RWPE1 (cell line): ENCODE results near the gene ICA1.

Source experiments
- CTCF ChIA-PET: fragments of 350-600 bp; sonication (Branson Sonifier 250); formaldehyde crosslinking; extraction: SDS; loops from one replicate; lab custom pipeline; 2021; lab: Yijun Ruan, JAX
- POLR2A ChIA-PET: fragments of 400-600 bp; formaldehyde crosslinking; extraction: SDS; loops from one replicate; lab custom pipeline; 2020; ENCODE audit warnings: antibody characterized with exemption; ENCODE audit not compliant: low non-redundant PET; lab: Yijun Ruan, JAX
- DNase-seq: peaks from one replicate; pipeline ENCODE4 v3.0.0; 2012; ENCODE audit warnings: low spot score
- H3K27ac ChIP-seq: fragments of 450-650 bp; 2 replicates; pipeline ENCODE4 v1.5.1; 2017
- TF ChIP-seq, protein P1 (sequence below): fragments of 450-650 bp; conservative IDR thresholded peaks from 2 replicates; pipeline ENCODE4 v1.5.1; 2017; ENCODE audit warnings: low read depth, mild to moderate bottlenecking

Gene ICA1

DNA sequence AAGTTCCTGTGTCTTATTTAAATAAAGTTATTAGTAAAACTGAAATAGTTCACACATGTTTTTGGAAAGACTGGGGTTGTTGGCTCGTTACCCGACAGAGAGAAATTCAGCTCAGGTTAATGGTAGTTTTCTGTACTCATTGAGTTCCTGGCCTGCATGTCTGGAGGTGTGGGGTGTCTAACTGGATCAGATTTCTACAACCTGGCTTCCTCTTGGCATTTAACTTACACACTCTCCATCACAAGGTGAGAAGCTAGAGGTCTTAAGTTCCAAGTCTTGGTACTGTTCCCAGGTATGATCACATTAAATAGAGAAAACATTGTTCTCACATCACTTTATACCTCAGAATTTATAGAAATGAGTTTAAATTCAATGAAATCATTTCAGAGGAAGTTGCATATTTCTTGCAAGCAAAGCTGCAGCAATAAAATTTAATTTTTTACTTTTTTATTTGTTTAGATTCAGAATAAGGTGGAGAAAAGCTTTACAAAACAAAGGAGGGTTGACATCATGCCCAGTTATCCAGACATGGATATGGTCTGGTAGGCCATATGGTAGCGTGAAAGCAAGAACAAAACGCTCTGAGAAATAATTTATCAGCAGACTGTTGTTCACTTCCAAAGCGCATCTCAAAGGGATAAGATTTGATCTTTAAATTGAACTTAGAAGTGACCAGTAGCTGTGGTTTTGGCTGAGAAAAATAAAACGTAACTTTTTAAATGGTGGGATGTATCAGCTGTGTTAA lies 172.8 kb downstream of the ICA1 start:
- POLR2A ChIA-PET, result no interaction called here
- no peak overlapping the region for H3K27ac ChIP-seq
- TF ChIP-seq, protein P1, sequence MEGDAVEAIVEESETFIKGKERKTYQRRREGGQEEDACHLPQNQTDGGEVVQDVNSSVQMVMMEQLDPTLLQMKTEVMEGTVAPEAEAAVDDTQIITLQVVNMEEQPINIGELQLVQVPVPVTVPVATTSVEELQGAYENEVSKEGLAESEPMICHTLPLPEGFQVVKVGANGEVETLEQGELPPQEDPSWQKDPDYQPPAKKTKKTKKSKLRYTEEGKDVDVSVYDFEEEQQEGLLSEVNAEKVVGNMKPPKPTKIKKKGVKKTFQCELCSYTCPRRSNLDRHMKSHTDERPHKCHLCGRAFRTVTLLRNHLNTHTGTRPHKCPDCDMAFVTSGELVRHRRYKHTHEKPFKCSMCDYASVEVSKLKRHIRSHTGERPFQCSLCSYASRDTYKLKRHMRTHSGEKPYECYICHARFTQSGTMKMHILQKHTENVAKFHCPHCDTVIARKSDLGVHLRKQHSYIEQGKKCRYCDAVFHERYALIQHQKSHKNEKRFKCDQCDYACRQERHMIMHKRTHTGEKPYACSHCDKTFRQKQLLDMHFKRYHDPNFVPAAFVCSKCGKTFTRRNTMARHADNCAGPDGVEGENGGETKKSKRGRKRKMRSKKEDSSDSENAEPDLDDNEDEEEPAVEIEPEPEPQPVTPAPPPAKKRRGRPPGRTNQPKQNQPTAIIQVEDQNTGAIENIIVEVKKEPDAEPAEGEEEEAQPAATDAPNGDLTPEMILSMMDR, result no peak
- no peak for DNase-seq
- CTCF ChIA-PET, result no interaction called here

DNA sequence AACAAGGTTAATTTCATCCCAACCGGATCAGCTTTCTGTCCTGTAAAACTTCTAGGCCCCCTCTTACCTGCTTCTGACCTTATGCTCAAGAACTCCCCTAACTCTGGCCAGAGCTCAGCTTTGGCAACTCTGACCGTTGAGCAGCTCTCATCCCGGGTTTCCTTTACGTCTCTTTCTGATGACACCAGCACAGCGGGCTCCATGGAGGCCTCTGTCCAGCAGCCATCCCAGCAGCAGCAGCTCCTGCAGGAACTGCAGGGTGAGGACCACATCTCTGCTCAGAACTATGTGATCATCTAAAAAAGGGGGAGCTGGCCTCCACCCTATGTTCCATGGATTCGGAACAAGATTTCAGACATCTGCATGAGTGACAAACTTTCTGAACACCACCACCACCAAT lies 175.7 kb downstream of the ICA1 start:
- ChIA-PET POLR2A (no interaction called here), CTCF (no interaction called here)
- no peak for DNase-seq
- TF ChIP-seq, protein P1, result no peak
- no peak overlapping the region for H3K27ac ChIP-seq

DNA sequence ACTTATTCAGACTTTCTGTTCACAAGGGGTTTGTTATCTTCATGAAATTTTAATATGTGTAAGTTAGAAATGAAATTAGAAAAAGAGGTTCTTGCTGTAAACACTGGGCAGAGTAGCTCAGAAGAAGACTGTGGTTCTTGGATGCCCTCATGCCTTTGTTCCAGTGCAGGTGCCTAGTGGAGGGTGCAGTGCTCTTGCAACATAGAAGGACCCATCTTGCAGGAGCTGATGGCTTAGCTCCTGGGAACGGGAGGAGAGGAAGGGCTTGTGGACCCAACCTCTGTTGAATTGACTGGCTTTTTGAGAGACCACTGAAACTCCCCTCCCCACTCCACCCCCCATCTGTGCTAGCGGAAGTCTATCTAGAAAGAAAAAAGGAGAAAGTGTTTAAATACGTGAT lies 176.5 kb downstream of the ICA1 start:
- POLR2A ChIA-PET, result no interaction called here
- DNase-seq, result no peak
- no peak overlapping the region for H3K27ac ChIP-seq
- TF ChIP-seq, protein P1, result no peak
- CTCF ChIA-PET, result interaction anchor here (0.6 kb wide), 1 partner anchor 21 kb away, joined by 3 read pairs; no protein-coding TSS in a partner anchor

DNA sequence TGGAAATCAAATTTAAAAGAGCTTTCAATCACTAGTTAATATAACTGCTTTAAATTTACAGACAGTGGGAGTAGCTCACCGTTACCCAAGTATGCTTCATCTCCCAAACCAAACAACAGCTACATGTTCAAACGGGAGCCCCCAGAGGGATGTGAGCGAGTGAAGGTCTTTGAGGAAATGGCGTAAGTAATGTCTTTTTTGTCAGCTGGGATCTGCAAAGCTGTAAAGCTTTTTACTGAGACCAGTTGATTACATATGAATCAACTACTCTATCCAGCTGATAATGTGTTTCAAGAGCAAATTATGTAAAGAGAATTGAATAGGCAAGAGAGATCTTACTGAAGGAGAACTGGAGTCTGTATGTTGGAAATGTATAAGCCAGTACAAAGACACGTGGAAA lies 177.1 kb downstream of the ICA1 start:
- POLR2A ChIA-PET, result no interaction called here
- TF ChIP-seq, protein P1, result no peak
- CTCF ChIA-PET, result interaction anchor here (0.6 kb wide), 1 partner anchor 21 kb away, joined by 3 read pairs; no protein-coding TSS in a partner anchor
- H3K27ac ChIP-seq, result no peak overlapping the region
- DNase-seq, result no peak

GRCh38 chr7:8082762-8083161 lies 179.2 kb downstream of the ICA1 start:
- no peak overlapping the region for H3K27ac ChIP-seq
- TF ChIP-seq, protein P1, result no peak
- no peak for DNase-seq
- ChIA-PET CTCF (no interaction called here), POLR2A (interaction anchor here (0.6 kb wide), 1 partner anchor 10 kb away, joined by 3 read pairs; no protein-coding TSS in a partner anchor)

DNA sequence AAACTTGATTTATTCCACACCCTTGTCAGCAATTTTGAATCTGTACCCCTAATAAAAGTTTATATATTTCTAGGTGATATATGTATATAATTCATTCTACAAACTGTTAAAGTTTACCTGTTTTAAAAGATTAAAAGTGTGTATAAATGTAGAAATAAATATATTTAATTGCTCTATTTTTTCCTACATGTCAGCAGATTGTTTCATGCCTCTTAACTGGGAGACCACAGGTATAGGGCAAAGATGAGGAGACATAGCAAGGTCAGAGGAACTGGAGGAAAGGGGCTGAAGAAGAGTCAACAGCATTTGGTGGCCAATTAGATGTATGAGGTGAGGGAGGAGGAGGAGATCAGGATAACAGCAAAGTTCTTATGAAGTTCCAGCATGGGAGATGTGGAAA lies 183.5 kb downstream of the ICA1 start:
- no peak overlapping the region for H3K27ac ChIP-seq
- ChIA-PET POLR2A (no interaction called here), CTCF (no interaction called here)
- TF ChIP-seq, protein P1, result no peak
- DNase-seq, result no peak
